Osteocyte (in vitro differentiated cells): Measurements from ENCODE around the gene BACH2. TPM values are rescaled to one million over a fixed set of nuclear protein-coding genes. Genes with fewer than 3 reads are reported as not detected.

Experiments used
- DNase-seq: peaks from one replicate; pipeline ENCODE4 v3.0.0; 2021; ENCODE audit warnings: mixed read lengths; ENCODE audit not compliant: unreplicated experiment; ENCODE audit errors: extremely low spot score
- H3K27ac Mint-ChIP-seq: one replicate; pipeline ENCODE4 v1.8.0; 2021; ENCODE audit warnings: mild to moderate bottlenecking, mixed read lengths; ENCODE audit not compliant: unreplicated experiment
- H3K27me3 Mint-ChIP-seq: one replicate; pipeline ENCODE4 v1.8.0; 2021; ENCODE audit warnings: mixed read lengths; ENCODE audit not compliant: unreplicated experiment
- H3K36me3 Mint-ChIP-seq: one replicate; pipeline ENCODE4 v1.8.0; 2021; ENCODE audit warnings: mixed read lengths; ENCODE audit not compliant: unreplicated experiment
- H3K4me1 Mint-ChIP-seq: one replicate; pipeline ENCODE4 v1.8.0; 2021; ENCODE audit warnings: mixed read lengths; ENCODE audit not compliant: unreplicated experiment
- H3K4me3 Mint-ChIP-seq: one replicate; pipeline ENCODE4 v1.8.0; 2021; ENCODE audit warnings: mild to moderate bottlenecking, moderate library complexity, mixed read lengths; ENCODE audit not compliant: unreplicated experiment
- H3K9me3 Mint-ChIP-seq: one replicate; pipeline ENCODE4 v1.8.0; 2021; ENCODE audit warnings: mixed read lengths; ENCODE audit not compliant: unreplicated experiment
- total RNA-seq: library from RNA; stranded (reverse); gene quantifications from 2 replicates; pipeline ENCODE4 v1.2.1, GENCODE V29; 2021
- TF ChIP-seq, protein P1 (sequence below): fragments of 200-600 bp; sonication (generic); IDR thresholded peaks from 2 replicates; pipeline ENCODE4 v1.5.0; 2021; ENCODE audit warnings: antibody characterized with exemption, mild to moderate bottlenecking, moderate library complexity

The BACH2 gene
- total RNA-seq, 1 donor from 2014 or later: 1.6 TPM

DNA sequence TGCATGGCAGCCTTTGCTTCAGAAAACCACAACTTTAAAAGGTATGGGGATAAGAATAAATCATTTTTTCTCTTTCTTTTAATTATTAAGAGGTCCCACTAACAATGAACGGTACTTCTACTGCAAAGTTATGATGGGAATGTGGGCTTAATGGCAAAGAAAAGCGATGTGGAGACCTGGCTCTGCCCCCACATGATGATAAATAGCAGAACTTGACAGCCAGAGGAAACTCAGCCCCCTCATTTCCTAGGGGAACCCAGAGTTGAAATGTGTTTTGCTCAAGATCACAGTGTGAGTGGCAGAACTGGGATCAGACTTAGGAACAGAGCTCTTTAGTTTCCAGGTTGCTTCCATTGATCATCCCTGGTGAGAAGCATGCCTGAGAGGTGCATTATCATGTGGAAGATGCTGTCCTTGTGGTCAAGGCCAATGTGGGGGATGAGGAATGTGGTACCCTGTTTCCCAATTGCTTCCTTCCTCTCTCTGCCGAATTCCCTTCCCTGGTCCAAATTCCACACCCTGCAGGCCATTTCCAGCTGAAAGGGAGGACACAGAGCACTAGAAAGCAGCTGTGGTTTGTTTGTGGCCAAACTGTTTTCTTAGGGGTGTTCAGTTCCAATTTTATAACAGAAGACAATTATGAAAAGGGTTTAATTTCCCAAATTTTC, 66.0 kb downstream of the BACH2 start:
- TF ChIP-seq, protein P1, sequence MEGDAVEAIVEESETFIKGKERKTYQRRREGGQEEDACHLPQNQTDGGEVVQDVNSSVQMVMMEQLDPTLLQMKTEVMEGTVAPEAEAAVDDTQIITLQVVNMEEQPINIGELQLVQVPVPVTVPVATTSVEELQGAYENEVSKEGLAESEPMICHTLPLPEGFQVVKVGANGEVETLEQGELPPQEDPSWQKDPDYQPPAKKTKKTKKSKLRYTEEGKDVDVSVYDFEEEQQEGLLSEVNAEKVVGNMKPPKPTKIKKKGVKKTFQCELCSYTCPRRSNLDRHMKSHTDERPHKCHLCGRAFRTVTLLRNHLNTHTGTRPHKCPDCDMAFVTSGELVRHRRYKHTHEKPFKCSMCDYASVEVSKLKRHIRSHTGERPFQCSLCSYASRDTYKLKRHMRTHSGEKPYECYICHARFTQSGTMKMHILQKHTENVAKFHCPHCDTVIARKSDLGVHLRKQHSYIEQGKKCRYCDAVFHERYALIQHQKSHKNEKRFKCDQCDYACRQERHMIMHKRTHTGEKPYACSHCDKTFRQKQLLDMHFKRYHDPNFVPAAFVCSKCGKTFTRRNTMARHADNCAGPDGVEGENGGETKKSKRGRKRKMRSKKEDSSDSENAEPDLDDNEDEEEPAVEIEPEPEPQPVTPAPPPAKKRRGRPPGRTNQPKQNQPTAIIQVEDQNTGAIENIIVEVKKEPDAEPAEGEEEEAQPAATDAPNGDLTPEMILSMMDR: no peak
- Mint-ChIP-seq H3K27ac (no peak overlapping the region), H3K36me3 (no peaks in the 10 kb centered on the region), H3K4me1 (peaks cover 9% of the 10 kb centered on the region), H3K4me3 (no peak overlapping the region), H3K27me3 (peaks cover 13% of the 10 kb centered on the region), H3K9me3 (no peaks in the 10 kb centered on the region)
- no peak for DNase-seq

DNA sequence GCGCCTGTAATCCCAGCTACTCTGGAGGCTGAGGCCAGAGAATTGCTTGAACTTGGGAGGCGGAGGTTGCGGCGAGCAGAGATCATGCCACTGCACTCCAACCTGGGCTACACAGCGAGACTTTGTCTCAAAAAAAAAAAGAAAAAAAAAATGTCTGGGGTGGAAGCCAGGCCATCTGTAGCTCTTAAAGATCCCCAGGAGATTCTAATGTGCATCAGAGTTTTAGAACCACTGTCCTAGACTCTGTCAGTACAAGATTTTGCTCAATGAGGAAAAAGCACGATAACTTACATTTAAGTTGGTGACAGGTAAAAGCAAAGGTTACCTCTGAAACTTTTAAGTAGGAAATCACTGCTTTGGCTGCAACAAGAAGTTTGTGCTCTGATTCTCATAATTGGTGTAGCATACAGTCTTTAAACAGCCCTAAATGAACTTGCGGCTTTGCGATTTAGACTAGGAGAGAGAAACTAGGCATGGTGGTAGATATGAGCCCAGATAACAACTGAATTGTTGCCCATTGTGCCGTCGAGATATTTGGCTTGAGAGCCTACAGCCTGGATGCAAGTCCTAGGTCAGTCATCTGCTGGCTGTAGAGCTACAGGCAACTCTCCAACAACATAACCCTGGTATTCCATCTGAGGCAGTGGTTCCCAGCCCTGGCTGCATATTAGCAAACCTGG, 67.2 kb downstream of the BACH2 start:
- H3K4me1 Mint-ChIP-seq: peaks cover 9% of the 10 kb centered on the region
- H3K9me3 Mint-ChIP-seq: no peaks in the 10 kb centered on the region
- TF ChIP-seq, protein P1: no peak
- H3K36me3 Mint-ChIP-seq: no peaks in the 10 kb centered on the region
- H3K4me3 Mint-ChIP-seq: no peak overlapping the region
- no peak for DNase-seq
- peaks cover 10% of the 10 kb centered on the region for H3K27me3 Mint-ChIP-seq
- no peak overlapping the region for H3K27ac Mint-ChIP-seq

DNA sequence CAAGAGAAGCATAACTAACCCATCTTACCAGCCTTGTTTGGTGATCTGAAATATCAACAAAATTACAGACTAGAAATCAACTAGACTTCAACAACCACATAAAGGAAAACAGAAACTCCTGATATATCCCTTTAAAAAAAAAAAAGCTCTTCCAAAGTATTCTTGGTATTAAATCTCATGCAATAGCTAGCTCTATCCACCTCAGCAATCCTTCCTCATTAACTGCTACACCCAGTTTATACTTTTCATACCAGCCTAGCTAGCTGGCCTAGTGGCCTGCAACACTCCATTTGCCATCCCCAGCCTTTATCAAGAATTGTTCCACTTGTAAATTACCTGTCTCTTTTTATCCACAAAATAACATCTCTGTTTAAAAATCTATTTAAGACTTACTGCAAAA, 69.0 kb downstream of the BACH2 start:
- no peaks in the 10 kb centered on the region for H3K36me3 Mint-ChIP-seq
- H3K27ac Mint-ChIP-seq: no peak overlapping the region
- no peak overlapping the region for H3K4me3 Mint-ChIP-seq
- peaks cover 9% of the 10 kb centered on the region for H3K4me1 Mint-ChIP-seq
- TF ChIP-seq, protein P1: no peak
- no peak for DNase-seq
- H3K9me3 Mint-ChIP-seq: peaks cover 4% of the 10 kb centered on the region
- H3K27me3 Mint-ChIP-seq: peaks cover 7% of the 10 kb centered on the region

DNA sequence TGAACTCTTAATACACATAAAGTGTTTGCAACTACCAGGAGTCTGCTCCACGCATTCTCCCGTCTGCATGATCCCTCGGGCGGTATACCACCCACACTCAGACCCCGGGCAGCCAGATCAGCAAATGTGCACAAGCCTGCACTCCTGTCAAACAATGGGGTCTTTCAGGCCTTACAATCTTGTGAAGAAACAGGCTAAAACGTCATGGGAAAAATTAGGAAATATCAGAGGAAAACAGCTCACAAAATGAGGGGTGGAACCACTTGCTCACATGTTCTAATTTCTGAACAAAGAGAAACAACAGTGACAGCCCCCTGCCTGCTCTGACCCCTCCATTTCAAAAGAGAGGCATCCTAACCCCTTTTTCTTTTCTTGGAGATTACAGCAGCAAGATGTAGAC, 69.4 kb downstream of the BACH2 start:
- H3K4me3 Mint-ChIP-seq: no peak overlapping the region
- peaks cover 9% of the 10 kb centered on the region for H3K4me1 Mint-ChIP-seq
- DNase-seq: no peak
- H3K9me3 Mint-ChIP-seq: peaks cover 4% of the 10 kb centered on the region
- H3K27ac Mint-ChIP-seq: no peak overlapping the region
- H3K27me3 Mint-ChIP-seq: peaks cover 5% of the 10 kb centered on the region
- TF ChIP-seq, protein P1: no peak
- H3K36me3 Mint-ChIP-seq: no peaks in the 10 kb centered on the region

DNA sequence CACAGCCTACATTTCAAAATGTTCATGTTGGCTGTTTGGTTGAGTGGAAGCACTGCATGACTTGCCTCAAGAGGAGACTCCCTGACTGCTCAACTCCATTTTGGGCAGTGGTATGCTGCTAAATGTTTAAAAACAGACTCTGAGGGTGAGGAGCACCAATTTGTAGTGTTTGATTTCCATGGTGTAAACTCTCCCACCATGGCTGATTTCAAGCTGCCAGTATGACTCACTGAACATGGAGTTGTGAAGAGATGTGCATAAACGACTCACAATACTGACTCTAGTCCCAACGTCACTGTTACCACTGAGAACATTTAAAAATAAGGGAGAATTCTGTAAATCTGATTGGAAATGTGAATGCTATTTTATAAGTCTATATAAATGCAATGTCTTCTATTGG, 70.4 kb downstream of the BACH2 start:
- no peaks in the 10 kb centered on the region for H3K27me3 Mint-ChIP-seq

More for the DNA sequence above, 70.4 kb downstream of the BACH2 start:
- Mint-ChIP-seq H3K27ac (no peak overlapping the region), H3K4me3 (no peak overlapping the region), H3K9me3 (peaks cover 4% of the 10 kb centered on the region), H3K36me3 (no peaks in the 10 kb centered on the region), H3K4me1 (peaks cover 9% of the 10 kb centered on the region)
- DNase-seq: no peak
- TF ChIP-seq, protein P1: no peak
